ELF-1 (cell line): ENCODE measurements around the gene FNIP2.
"Not testable (repeated sequence)": the region's sequence is repeated elsewhere in the genome, so short reads cannot be mapped to it uniquely, and the experiment has no call there.

Source experiments
- DNase-seq: peaks from one replicate; pipeline ENCODE4 v3.0.0-alpha.2; 2016; ENCODE audit warnings: low read depth, low spot score

The FNIP2 gene

DNA sequence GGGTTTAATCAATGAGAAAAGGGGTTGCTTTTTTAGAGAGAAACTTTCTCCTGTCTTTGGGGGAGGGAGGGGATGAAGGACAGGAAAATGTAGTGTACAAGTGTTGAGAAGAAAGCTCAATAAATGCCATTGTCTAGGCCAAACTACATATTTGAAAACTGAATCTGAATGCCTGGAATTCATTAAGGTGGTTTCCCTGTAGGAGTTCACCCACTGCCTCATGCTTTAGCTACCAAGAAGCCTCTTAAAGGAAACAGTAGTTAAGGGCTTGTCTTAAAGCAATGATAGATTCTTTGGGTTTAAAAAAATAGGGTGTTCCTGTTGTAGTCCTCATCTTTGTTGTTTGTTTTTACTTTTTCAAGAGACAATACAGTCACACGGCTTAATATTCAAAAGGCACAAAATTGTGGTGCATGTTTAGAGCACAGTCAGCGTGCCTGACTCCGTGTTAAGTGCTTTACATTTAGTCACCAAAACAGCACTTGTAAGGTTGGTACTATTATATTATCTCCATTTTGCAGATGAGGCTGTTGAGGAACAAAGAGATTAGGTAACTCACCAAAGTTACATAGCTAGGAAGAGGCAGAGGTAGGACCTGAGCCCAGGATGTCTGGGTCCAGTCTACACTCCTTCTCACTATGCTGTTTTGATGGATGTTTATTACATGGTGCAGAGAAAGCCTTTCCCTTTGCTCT, 46.0 kb downstream of the FNIP2 start:
- no peak for DNase-seq

DNA sequence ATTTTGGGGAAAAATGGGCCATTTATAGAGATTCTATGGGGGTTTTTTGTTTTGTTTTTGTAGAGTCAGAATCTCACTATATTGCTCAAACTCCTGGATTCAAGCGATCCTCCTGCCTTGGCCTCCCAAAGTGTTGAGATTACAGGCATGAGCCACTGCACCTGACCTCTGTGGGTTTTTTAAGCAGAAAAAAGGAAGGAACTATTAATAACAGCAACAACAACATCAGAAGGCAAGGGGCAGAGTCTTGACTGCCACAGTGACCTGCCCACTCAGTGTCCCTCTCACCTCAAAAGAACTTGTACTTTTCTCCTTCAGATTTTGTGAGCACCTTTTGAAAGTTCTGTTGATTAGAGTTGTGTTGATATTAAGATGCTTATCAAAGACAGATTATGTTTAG, 48.1 kb downstream of the FNIP2 start:
- DNase-seq: no peak

DNA sequence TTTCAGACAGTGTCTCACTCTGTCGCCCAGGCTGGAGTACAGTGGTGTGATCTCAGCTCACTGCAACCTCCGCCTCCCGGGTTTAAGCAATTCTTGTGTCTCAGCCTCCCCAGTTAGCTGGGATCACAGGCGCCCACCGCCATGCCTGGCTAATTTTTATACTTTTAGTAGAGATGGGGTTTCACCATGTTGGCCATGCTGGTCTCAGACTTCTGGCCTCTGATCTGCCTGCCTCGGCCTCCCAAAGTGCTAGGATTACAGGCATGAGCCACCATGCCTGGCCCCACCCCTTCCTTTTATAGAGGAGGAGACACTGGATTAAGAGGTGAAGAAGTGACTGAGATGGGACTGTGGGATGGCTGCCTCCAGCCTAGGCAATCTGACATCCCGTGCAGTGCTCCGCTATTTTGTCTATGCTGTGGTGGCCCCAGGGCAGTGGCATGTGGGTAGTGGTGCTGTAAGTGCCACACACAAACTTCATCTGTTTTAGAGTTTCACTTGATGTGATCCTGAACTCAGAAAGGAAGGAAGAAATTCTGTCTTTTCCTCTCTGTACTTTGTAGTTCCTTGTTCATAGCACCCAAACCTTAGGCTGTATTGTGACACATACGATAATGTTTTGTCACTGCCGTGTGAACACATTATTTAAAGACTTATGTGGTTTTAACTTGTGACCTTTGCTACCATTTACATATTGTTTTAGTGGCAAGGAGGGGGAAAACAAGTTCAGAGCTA, 48.9 kb downstream of the FNIP2 start:
- DNase-seq: no peak

DNA sequence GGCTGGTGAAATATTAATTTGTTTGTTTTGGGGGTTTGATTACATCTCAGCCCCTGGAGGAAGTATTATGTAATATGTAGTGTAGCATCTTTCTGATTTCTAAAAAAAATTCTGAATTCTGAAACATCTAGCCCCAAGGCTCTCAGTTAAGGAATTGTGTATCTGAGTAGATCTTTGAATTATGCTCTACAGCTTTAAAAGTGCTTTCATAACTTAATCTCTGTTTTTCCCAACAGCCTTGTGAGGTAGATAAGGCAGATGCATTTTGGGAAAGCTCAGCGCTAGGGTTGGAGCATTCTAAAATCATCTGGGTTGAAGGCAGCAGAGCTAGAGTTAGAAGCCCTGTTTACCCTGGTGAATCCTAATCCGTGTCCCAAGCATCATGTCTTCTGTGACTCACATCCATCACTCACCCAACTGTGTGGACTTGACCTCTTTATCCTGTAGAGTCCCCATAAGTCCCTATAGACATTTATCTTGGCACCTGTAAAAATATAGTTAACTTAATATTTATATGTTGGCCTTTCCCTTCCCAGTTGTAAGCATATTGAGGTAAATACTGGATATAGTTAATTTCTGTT, 49.8 kb downstream of the FNIP2 start:
- no peak for DNase-seq

DNA sequence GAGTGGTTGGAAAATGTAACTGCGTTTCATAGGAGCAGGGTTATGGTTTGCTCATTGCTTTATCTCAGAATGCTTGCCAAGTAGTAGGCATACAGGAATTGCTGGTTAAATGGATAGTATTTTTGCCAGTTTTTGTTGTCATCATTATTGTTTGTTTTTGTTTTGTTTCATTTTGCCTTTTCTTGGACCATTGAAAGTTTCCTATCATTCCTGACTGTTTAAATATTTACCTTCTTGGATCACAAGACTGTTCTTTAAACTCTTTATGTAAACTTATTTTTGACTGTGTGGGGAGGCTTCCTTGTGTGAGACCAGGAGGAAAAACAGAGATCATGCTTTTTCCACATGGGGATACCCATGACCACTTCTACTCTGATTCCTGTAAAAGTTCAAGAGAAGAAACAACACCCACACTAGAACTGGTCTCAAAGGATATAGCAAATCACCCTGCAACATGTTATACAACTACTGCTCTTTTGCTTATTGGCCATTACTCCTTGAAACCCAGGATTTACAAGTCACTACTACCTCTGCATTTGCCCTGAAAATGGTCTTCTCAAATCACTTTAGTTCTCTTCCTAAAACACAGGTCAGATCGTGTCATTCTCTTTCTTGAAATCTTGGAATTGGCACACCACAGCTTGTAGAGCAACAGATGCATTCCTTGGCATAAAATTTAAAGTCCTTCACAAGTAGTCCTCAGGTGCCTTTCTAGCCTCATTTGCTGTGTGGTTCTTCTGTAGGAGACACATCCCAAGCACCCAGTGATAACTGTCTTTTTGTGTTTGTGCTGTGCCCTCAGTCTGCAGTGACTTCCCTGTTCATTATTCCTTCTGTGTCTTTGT, 51.3 kb downstream of the FNIP2 start:
- no peak for DNase-seq

DNA sequence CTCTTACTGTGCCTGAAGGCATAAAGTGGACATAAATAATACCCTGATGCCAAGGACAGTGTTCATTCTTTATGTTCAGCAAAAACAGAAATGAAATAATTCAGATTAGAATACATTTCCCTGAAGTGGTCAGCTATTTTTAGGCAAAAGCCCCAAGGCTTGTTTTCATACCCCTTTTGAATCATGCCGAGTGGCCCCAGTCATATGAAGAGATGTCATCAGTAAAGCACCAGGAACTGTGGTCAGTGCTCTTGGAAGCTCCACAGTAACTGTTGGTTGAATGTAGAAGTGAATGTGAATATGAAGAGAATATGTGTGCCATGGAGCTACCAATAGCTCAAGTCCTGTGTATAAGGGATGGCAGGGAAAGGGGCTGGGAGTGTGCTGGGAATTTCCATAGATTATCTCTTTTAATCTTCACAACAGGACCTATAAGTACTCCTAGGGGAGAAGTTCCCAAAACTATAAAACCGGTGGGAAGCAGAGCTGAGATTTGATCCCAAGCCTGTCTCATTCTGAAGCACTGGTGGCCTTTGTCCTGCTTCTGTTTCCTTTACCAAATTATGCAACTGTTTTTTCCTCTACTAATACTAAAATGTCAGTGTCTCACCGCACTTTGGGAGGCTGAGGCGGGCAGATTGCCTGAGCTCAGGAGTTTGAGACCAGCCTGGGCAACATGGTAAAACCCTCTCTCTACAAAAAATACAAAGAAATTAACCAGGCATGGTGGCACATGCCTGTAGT, 52.6 kb downstream of the FNIP2 start:
- DNase-seq: no peak

DNA sequence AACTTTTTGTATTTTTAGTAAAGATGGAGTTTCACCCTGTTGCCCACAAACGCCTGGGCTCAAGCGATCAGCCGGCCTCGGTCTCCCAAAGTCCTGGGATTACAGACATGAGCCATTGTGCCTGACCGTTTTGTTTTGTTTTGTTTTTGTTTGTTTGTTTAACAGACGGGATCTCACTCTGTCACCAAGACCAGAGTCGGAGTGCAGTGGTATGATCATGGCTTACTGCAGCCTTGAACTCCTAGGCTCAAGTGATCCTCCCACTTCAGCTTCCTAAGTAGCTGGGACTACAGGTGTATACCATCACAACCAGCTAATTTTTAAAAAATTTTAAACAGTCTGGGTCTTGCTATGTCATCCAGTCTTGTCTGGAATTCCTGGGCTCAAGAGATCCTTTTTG, 53.5 kb downstream of the FNIP2 start:
- no peak for DNase-seq

DNA sequence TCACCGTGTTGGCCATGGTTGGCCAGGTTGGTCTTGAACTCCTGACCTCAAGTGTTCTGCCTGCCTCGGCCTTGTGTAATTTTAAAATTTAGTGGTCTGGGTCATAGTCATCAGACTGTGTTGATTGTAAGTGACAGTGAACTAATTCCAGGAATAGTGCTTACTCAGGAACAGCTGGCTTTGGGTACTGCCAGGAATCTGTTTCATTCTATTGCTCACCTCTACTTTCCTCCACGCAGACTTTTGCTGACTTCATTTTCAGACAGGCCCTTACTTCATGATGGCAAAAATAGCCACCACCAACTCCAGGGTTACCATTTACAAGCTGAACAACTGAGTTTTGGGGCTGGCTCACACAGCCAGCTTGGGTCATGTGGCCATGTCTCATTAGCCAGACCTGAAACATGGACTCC, 54.6 kb downstream of the FNIP2 start:
- DNase-seq: no peak

DNA sequence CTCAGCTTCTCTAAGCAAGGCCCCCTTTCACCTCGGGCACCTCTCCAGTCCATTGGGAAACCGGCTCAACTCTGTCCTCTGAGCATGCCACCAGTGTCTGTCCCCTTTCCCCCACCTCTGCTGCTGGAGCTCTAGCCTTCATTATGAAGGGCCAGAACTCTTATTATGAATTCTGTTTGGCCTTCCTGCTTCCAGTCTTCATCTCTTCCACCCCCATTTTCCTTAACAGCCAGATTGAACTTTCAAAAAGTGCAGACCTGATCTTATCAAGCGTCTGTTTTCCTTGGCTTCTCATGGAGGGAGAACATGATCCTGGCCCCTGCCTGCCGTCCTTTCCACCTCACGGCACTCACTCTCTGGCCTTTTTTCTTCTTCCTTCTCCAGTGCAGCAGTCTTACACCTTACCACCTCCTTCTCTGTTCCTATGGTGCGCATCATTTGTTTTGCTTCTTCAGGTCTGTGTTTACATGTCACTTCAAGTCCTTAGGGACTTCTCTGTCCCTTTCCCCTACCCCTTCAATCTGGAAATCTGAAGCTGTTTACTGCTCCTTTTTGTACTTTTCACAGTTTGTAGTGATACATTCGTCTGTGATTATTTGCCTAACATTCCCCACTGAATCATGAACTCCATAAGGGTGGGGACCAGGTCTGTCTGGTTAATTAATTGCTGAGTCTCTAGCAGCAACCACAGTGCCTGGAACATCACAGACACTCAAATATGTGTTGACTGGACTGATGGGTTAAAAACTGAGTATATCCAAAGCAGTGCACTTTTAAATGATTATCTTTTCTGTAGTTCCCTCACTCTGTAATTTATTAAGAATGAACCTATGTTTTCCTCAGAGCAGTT, 55.8 kb downstream of the FNIP2 start:
- peak; percentile 40 for DNase-seq

DNA sequence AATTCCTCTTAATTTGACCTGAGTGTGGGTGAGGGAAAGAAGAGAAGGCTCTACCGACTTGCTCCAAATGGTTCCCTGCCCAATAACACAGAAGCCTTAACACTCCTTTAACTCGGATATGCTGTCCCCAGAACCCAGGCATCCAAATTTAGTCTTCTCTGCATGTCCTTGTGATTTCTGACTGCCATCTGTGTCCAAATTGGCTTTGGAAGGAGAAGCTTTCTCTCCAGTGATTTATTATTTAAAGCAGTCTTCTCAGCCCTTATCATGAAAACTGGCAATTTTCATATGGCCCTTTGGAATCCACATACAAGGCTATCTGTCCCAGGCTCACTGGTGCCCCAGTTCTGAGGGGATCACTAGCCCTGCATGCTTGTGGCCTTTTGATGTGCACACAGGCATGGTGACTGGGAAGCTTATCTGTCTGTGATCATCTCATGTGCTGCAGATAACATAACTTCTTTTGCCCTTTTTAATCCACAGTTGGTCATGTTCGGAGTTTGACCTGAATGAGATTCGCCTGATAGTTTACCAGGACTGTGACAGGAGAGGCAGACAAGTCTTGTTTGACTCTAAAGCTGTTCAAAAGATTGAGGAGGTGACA, 56.7 kb downstream of the FNIP2 start:
- DNase-seq: no peak

DNA sequence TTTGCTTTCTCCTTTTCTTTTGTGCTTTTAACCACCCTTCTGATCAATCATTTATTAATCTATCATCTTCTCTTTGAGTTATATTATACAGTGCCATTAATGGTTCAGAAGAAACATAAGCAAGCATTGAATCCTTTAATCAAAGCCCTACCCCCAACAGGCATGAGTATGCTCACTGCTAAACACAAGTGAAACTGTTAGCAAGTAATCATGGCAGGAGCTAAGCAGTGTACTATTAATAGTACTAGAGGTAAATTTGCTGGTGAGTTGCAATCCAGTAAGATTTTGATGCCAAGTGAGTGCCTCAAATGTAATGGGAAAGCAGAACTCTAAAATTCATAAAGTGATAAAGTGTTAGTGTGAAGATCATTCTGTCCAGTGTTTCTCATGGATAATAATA, 57.2 kb downstream of the FNIP2 start:
- no peak for DNase-seq

DNA sequence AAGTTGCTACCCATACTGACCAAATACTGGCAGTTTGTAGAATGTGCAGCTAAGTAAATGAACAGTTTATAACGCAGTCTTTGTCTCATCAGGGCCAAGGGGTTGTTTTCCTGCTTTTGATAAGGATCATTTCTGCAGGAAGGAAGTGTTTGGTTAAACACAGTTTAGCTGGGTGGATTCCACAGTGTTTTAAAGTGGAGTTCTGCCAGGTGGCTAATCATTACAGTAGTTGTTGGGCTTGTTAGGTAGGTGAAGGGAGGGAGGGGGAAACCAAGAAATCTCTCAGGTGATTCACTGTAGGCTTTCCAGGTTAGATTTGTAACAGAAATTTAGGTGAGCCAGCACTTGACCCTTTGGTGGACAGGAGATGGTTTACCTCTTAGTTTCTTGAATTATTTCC, 58.1 kb downstream of the FNIP2 start:
- no peak for DNase-seq

DNA sequence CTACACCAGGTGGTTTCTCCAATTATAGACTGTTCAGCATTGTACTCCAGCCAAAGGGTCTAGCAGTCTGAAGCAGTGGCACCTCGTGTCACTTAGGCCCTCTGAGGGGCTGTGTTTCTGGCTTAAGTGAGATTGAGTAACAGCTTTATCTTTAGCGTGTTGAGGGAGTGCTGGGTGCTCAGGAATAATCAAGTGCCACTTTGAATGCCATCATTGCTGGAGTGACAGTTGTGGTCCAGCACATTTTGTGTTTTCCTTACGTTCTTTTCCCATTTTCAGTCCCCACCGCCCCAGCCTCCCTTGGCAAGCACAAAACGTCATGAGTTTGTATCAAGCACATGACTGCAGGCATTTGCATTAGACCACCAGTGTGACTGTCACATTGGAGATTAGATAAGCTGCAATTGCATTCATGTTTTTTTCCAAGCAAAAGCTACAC, 58.7 kb downstream of the FNIP2 start:
- DNase-seq: no peak

DNA sequence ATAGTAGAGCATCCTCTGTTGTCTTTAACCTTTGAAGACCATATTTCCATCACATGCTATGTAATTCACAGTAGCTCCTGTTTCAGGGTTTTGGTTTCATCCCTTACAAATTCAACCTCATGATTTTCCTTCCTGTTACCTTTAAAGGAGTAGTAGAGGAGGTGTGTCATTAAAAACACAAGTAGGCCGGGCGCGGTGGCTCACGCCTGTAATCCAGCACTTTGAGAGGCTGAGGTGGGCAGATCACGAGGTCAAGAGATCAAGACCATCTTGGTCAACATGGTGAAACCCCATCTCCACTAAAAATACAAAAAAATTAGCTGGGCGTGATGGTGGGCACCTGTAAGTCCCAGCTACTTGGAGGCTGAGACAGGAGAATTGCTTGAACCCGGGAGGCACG, 59.3 kb downstream of the FNIP2 start:
- not testable (repeated sequence) for DNase-seq

DNA sequence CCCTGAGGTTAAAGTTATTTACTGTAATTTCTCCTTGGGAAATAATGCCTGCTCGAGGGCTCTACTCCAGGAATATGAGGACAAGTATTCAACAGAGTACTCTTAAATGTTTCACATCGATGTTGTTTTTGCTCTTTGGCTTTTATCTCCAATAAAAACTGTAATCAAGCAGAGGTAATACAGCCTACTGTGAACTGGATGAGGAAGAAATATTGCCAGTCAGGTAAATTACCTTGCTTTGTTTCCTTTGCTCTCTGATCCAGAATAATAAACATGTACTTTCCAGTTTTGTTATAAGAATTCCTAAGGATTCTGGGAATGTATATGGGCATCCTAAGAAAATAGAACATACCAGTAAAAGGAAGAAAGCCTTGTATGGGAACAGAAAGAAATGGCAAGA, 60.4 kb downstream of the FNIP2 start:
- no peak for DNase-seq

DNA sequence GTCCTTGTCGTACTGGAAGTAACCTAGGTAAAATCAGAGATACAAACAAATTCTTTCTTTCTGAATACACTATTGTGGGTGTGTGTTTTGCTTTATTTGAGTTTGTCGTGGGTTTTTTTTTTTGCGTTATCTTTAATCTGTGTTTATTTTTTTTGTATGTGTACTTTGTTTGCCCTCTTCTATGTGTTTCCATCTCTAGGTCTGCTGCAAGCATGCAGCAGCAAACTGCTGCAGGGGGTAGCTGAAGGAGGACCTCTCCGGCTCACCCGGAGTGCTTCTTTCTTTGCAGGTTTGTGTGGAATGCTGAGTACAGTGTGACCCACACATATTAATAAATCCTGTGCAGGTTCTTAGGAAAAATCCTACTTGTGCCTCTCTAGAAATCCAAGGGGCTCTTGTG, 64.8 kb downstream of the FNIP2 start:
- no peak for DNase-seq

DNA sequence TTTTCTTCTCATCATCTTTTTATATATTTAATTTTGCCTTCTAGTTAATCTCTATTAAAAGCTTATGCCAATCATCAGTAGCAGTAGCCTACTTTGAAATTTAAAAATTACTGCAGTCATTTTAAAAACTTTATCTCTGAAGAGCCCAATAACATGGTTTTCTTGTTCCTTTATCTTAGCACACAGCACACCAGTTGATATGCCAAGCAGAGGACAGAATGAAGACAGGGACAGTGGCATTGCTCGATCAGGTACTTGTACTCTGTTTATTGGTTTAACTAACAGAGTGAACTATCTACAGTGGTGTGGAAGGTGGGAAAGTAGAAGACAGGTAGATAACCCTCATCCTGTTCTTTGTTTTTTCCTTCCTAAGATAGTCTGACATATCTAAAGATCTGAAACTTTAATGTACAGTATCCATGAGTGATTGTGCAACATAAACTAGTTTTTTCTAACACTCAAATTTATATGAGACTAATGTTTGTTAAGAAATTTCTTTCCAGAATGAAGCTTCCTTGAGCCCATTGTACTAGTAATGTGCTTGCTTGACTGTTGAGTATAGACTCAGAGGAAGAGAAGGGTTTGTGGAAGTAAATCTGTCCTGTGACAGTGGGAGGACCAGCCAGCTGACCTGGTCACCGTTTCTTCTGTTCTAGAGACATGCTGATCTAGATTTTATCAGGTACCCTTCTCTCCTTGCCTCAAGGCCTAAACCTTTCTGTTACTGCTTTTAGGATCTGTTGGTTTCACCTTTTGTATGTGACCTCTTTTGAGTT, 66.6 kb downstream of the FNIP2 start:
- DNase-seq: no peak

DNA sequence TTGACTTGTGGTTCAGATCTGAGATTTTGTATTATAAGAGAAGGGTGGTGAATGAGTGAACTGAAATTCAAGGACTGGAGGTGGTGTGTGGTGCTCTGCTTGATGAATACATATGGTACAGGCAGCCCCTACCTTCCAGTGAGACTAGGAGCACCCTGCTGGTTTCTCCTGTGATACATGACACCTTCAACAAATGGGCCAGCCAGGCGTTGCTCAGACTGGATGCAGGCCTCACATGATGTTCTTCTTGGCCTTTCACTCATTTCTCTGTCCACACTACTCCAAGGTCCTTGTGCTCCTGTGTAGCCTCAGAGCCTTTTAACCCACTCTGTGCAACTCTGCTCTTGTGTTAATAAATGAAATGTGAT, 67.2 kb downstream of the FNIP2 start:
- peak; percentile 41 for DNase-seq

DNA sequence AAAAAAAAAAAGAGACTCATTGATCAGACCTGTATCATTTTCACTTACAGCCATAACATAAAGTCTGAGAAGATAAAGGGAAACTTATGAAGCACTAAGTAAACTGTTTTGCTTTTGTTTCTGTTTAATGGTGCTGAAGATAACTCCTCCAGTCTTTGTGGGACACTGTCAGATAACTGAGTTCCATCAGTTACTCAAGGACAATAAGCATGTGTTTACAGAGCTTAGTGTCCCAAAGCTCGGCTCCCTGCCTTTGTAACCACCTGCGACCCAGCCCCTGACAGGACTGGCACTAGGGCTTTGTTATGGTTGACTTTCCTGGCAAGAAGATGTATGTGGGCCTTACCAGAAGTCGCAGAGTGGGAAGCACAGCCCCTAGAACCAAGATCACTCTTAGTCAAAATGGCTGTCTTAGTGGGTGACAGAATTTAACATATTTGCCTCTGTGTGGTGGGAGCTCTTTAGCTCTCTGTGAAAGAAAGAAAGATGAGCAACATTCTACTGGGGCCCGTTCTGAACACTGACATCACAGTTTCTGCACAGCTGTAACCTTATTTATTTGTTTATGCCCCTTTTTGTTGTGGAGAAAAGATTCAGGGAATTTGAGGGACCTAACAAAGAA, 68.1 kb downstream of the FNIP2 start:
- DNase-seq: no peak
